ENCODE data around the gene TMEM9.

Gene TMEM9

DNA sequence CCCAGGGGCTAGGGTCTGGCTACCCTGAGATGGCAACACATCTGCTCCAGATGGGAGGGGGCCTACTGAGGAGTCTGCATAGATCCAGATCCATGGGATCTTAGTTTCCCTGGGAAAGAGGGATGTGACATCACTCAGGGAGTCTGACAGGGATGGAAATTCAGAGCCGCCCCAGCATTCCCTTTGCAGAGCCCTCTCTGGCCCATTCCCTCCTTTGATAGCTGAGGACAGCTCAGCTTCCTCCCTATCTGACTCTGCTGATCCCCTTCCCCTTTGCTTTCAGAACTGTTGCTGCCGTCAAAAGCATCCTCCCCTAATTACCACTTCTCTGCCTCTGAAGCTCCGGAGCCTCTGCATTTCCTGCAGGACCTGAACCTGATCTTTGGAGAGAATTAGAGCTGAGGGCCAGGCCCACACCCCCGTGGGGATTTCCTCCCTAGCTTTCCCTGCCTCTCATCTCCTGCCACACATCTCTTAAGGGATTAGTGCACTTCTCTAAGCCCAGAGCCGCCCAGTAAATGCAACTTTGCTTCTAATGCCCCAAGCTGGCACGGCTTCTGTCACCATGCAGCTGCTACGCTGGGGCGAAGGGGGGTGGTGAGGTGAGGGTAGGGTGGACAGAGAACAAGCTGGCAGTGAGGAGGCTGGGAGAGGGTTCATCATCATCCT is 17.8 kb downstream of the TMEM9 start:
- no peak overlapping the region for H3K4me3 ChIP-seq (ENCODE audit: low read depth, low read length)
- H3K4me1 ChIP-seq (ENCODE audit: control insufficient read depth, insufficient read depth, low read length) = no peaks in the 10 kb centered on the region
- no peak overlapping the region for H3K9ac ChIP-seq (ENCODE audit: low read depth, low read length)
- H3K27me3 ChIP-seq (ENCODE audit: control insufficient read depth, insufficient read depth, low read length) = no peaks in the 10 kb centered on the region
- H3K36me3 ChIP-seq (ENCODE audit: control insufficient read depth, insufficient read depth, low read length) = peaks cover 70% of the 10 kb centered on the region
- H3K9me3 ChIP-seq (ENCODE audit: control insufficient read depth, insufficient read depth, low read length) = no peaks in the 10 kb centered on the region

DNA sequence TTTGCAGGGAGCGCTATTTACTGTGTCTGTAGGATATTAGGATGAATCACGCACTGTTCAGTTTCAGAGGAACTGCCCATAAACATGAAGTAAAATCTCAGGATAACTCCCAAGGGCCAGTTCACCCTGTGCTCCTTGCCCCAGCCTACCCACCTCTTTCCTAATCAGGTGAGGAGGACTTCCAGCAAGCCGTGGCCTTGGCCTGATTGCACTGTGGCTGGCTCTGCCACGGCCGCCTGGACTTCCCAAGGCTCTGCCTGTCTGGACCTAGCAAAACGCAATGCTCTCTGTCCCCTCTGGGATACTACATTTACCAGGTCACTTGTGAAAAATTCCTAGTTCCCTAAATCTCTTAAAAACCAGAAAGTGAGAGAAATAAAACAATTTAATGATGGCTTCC is 19.9 kb downstream of the TMEM9 start:
- no peaks in the 10 kb centered on the region for H3K4me1 ChIP-seq (ENCODE audit: control insufficient read depth, insufficient read depth, low read length)
- peaks cover 49% of the 10 kb centered on the region for H3K36me3 ChIP-seq (ENCODE audit: control insufficient read depth, insufficient read depth, low read length)
- no peaks in the 10 kb centered on the region for H3K9me3 ChIP-seq (ENCODE audit: control insufficient read depth, insufficient read depth, low read length)
- H3K9ac ChIP-seq (ENCODE audit: low read depth, low read length) = no peak overlapping the region
- no peaks in the 10 kb centered on the region for H3K27me3 ChIP-seq (ENCODE audit: control insufficient read depth, insufficient read depth, low read length)
- H3K4me3 ChIP-seq (ENCODE audit: low read depth, low read length) = no peak overlapping the region

DNA sequence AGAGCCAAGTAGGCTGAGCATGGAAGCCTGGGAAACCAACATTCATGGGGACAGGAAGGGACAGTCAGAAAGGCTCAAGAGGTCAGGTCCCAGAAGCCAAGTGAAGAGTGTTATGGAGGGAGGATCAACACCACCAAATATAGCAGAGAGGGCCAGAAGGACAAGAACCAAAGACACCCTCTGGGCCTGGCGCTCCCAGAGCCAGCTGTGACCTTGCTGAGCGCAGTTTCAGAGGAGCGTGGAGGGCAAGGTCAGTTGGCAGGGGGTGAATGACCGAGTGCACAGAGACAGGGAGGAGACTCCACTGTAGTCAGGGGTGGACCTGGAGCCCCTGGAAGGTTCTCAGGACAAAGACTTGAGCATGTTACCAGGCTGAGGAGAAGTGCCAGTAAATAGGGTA is 22.9 kb downstream of the TMEM9 start:
- H3K9ac ChIP-seq (ENCODE audit: low read depth, low read length) = no peak overlapping the region
- no peaks in the 10 kb centered on the region for H3K27me3 ChIP-seq (ENCODE audit: control insufficient read depth, insufficient read depth, low read length)
- H3K4me1 ChIP-seq (ENCODE audit: control insufficient read depth, insufficient read depth, low read length) = peaks cover 8% of the 10 kb centered on the region
- H3K9me3 ChIP-seq (ENCODE audit: control insufficient read depth, insufficient read depth, low read length) = no peaks in the 10 kb centered on the region
- no peak overlapping the region for H3K4me3 ChIP-seq (ENCODE audit: low read depth, low read length)
- H3K36me3 ChIP-seq (ENCODE audit: control insufficient read depth, insufficient read depth, low read length) = peaks cover 24% of the 10 kb centered on the region

DNA sequence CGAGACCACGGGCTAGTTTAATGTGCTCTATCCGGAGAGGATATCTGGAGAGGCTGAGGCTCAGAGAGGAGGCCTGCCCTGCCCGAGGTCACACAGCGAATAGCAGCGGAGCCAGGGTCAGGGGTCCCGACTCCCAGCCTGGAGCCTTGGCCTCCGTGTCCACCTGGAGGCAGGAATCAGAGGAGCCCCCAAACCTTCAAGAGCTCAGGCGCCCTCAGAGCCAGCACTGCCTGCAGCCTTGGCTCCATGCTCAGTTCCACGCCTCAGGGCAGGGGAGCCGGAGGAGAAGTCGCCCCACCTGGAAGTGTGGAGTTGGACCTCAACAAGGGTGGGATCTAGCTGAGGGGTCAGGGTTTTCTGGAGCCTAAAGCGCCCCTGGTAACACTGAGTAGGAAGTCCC is 25.3 kb downstream of the TMEM9 start:
- Histone ChIP-seq H3K36me3 (ENCODE audit: control insufficient read depth, insufficient read depth, low read length) (peaks cover 1% of the 10 kb centered on the region), H3K9me3 (ENCODE audit: control insufficient read depth, insufficient read depth, low read length) (no peaks in the 10 kb centered on the region), H3K4me1 (ENCODE audit: control insufficient read depth, insufficient read depth, low read length) (peaks cover 8% of the 10 kb centered on the region), H3K27me3 (ENCODE audit: control insufficient read depth, insufficient read depth, low read length) (peaks cover 10% of the 10 kb centered on the region), H3K9ac (ENCODE audit: low read depth, low read length) (no peak overlapping the region), H3K4me3 (ENCODE audit: low read depth, low read length) (no peak overlapping the region)

DNA sequence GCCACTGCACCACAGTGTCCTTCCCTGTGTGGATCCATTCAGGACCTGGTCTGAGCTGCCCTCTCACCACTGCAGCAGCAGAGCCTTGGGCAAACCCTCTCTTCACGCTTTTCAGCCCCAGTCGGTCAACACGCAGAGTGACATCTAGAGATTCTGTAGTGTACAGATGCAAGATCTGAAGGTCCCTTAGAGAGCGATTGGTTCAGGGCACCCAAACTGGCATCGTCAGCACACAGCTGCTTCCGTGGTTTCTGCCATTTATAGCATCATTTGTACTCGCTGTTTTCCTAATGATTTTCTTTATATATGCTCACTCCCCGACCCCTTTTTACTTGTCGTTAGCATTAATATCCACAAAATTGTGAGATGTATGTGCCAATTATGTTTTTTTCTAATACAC is 25.8 kb downstream of the TMEM9 start:
- no peaks in the 10 kb centered on the region for H3K9me3 ChIP-seq (ENCODE audit: control insufficient read depth, insufficient read depth, low read length)
- peaks cover 8% of the 10 kb centered on the region for H3K4me1 ChIP-seq (ENCODE audit: control insufficient read depth, insufficient read depth, low read length)

DNA sequence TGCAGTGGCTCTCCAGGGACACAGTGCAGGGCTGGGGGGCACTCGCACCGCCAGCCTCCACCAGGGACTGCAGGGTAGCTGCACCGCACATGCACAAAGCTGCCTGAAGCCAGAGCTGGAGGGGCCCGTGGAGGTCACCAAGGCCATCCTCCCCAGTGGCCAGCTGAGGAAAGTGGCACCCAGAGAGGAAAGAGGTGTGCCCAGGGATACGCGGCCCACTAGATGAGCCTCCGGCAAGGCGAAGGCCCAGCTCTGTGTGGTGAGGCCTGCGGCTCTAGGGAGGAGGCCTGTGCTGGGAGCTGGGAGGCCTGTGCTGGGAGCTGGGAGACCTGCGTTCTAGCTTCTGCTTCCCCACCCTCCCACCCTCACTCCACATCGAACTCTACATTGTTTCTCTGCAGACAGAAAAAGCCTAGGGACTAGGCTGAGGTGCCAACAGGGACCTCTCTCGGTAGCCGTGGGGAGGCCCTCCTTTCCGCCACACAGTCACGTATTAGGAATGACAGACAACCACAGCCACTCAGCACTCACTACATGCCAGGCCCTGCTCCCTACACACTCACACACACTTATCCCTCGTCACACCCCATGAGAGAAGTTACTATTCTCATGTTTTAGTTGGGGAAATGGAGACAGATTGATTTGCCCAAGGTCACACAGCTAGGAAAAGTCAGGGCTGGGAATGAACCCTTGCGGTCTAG is 26.4 kb downstream of the TMEM9 start:
- Histone ChIP-seq H3K36me3 (ENCODE audit: control insufficient read depth, insufficient read depth, low read length) (no peaks in the 10 kb centered on the region), H3K9me3 (ENCODE audit: control insufficient read depth, insufficient read depth, low read length) (no peaks in the 10 kb centered on the region), H3K4me1 (ENCODE audit: control insufficient read depth, insufficient read depth, low read length) (peaks cover 8% of the 10 kb centered on the region), H3K9ac (ENCODE audit: low read depth, low read length) (no peak overlapping the region), H3K27me3 (ENCODE audit: control insufficient read depth, insufficient read depth, low read length) (peaks cover 10% of the 10 kb centered on the region), H3K4me3 (ENCODE audit: low read depth, low read length) (no peak overlapping the region)

More for the DNA sequence above, 25.8 kb downstream of the TMEM9 start:
- Histone ChIP-seq H3K36me3 (ENCODE audit: control insufficient read depth, insufficient read depth, low read length) (no peaks in the 10 kb centered on the region), H3K27me3 (ENCODE audit: control insufficient read depth, insufficient read depth, low read length) (peaks cover 10% of the 10 kb centered on the region), H3K4me3 (ENCODE audit: low read depth, low read length) (no peak overlapping the region), H3K9ac (ENCODE audit: low read depth, low read length) (no peak overlapping the region)

DNA sequence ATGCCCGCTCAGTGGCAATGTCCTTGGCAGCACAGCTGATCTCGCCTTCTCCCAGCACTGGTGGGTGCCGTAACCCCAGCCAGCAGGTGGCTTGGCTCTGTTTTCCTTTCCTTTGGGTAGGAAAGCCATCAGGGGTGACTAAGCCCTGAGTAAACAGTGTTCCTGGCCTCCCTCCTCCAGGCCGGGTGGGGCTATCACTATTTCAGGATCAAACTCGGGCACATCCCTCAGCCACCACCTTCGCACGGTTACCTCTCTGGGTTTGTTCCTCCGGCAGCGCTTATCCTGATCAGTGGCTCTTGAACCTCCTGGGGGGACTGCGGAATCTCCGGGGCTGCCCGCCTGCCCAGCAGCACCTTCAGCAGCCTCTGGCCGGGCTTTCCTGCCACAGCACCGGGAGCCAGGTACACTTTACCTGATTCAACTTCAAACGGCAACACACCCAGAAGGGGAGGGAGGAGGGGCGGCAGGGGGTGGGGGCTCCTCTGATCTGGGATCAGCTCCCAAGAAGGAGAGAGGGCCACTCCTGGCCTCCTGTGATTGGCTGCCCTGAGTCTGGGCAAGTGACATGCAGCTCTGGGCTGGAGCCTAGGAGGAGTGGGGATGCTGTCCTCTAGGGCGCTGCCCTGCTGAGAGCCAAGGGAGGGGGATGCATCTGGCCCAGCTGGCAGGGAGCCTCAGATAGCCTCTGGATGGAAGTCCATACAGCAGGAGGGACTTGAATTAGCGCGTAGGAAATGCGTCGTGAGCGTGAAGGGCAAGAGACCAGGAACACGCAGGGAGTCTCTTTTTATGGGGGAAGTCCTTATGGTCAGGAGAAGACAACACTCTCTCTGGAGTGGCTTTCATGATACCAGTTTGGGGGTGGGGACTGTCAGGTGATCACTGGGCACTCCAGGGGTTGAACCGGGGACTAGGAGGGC is 27.2 kb downstream of the TMEM9 start, which contains the start of gene ASCL5:
Gene ASCL5, minus strand, starts transcription at position 353 of the 923 bp plus-strand sequence. CDS start 11,812 bp downstream, outside the sequence.
- Histone ChIP-seq H3K9me3 (ENCODE audit: control insufficient read depth, insufficient read depth, low read length) (no peaks in the 10 kb centered on the region), H3K36me3 (ENCODE audit: control insufficient read depth, insufficient read depth, low read length) (no peaks in the 10 kb centered on the region), H3K4me1 (ENCODE audit: control insufficient read depth, insufficient read depth, low read length) (peaks cover 8% of the 10 kb centered on the region), H3K27me3 (ENCODE audit: control insufficient read depth, insufficient read depth, low read length) (peaks cover 10% of the 10 kb centered on the region), H3K4me3 (ENCODE audit: low read depth, low read length) (peak within 1 kb of the TSS; percentile 43), H3K9ac (ENCODE audit: low read depth, low read length) (no peak within 1 kb of the TSS)

DNA sequence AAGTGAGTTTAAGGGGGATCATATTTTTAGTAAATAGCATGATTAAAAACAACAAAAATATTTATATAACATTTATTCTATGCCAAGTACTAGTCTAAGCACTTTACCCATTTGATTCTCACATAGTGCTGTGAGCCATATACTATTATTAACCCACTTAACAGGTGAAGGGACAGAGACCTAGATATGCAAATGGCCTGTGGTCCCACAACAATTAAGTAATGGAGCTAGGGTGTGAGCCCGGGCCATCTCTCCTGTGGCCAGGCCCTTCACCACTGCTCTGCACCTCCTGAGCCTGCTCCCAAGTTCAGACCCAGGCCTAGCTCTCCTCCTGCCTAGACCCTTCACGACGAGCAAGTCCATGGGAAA is 27.8 kb downstream of the TMEM9 start:
- no peaks in the 10 kb centered on the region for H3K36me3 ChIP-seq (ENCODE audit: control insufficient read depth, insufficient read depth, low read length)
- peak overlapping the region; percentile 43 for H3K4me3 ChIP-seq (ENCODE audit: low read depth, low read length)
- peaks cover 8% of the 10 kb centered on the region for H3K4me1 ChIP-seq (ENCODE audit: control insufficient read depth, insufficient read depth, low read length)
- peaks cover 10% of the 10 kb centered on the region for H3K27me3 ChIP-seq (ENCODE audit: control insufficient read depth, insufficient read depth, low read length)
- no peak overlapping the region for H3K9ac ChIP-seq (ENCODE audit: low read depth, low read length)
- H3K9me3 ChIP-seq (ENCODE audit: control insufficient read depth, insufficient read depth, low read length) = no peaks in the 10 kb centered on the region

DNA sequence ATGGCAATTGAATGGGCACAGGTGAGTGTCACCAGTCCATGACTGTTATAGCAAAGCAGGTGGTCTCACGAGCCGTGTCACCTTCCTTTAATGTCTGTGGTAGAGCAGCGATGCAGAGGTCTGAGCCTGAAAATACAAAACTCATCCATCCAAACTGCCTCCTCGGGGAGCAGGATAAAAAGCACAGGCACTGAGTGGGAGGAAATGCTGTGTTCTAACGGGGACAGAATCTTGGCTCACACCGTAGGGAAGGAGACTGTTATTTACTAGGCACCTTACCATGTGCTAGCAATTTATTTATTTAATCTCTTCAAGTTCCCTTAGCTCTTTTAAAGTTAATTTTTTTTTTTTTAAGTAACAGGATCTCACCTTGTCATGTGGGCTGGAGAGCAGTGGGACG is 28.5 kb downstream of the TMEM9 start:
- H3K4me1 ChIP-seq (ENCODE audit: control insufficient read depth, insufficient read depth, low read length) = peaks cover 8% of the 10 kb centered on the region

DNA sequence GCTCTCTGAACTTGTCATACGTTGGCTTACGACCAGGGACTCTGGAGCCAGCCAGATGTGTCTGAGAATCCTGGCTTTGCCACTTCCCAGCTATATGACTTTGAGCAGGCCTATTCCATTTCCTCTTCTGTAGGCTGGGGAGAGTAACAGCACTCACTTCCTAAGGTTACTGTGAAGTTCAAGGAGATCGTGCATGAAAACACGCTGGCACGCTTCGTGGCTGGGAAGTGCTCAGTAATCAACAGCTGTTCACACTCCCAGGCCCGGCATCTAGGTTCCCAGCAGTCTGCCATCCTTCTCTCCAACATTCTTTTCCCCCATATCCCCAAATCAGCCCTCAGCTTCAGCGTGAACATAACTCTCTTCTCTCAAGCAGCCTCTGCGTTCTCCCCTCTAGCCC is 29.3 kb downstream of the TMEM9 start:
- Histone ChIP-seq H3K9ac (ENCODE audit: low read depth, low read length) (no peak overlapping the region), H3K36me3 (ENCODE audit: control insufficient read depth, insufficient read depth, low read length) (no peaks in the 10 kb centered on the region), H3K4me3 (ENCODE audit: low read depth, low read length) (no peak overlapping the region), H3K9me3 (ENCODE audit: control insufficient read depth, insufficient read depth, low read length) (no peaks in the 10 kb centered on the region), H3K27me3 (ENCODE audit: control insufficient read depth, insufficient read depth, low read length) (peaks cover 10% of the 10 kb centered on the region), H3K4me1 (ENCODE audit: control insufficient read depth, insufficient read depth, low read length) (peaks cover 8% of the 10 kb centered on the region)

More for the DNA sequence above, 28.5 kb downstream of the TMEM9 start:
- Histone ChIP-seq H3K27me3 (ENCODE audit: control insufficient read depth, insufficient read depth, low read length) (peaks cover 10% of the 10 kb centered on the region), H3K4me3 (ENCODE audit: low read depth, low read length) (no peak overlapping the region), H3K9me3 (ENCODE audit: control insufficient read depth, insufficient read depth, low read length) (no peaks in the 10 kb centered on the region), H3K36me3 (ENCODE audit: control insufficient read depth, insufficient read depth, low read length) (no peaks in the 10 kb centered on the region), H3K9ac (ENCODE audit: low read depth, low read length) (no peak overlapping the region)

DNA sequence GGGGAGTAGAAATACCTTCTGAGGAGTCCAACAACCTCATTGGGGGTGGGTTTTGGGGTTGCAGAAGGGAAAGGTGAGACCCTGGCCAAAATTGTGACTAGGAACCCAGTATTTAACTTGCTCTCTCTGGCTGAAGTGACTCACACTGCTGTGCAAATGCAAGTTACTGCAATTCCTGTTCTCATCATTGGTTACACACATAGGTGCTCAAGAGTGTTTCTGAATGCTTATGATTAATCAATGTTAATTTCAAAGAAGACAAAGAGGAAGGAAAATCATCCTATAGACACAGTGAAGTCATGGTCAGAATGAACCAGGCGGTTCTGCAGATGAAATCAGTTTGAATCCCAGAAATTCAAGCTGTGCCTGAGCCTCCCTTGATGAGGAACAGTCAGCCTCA is 30.4 kb downstream of the TMEM9 start:
- Histone ChIP-seq H3K9ac (ENCODE audit: low read depth, low read length) (no peak overlapping the region), H3K4me3 (ENCODE audit: low read depth, low read length) (no peak overlapping the region), H3K4me1 (ENCODE audit: control insufficient read depth, insufficient read depth, low read length) (peaks cover 8% of the 10 kb centered on the region), H3K27me3 (ENCODE audit: control insufficient read depth, insufficient read depth, low read length) (peaks cover 10% of the 10 kb centered on the region), H3K9me3 (ENCODE audit: control insufficient read depth, insufficient read depth, low read length) (no peaks in the 10 kb centered on the region), H3K36me3 (ENCODE audit: control insufficient read depth, insufficient read depth, low read length) (no peaks in the 10 kb centered on the region)
